Skin of body (tissue), 2 donors: ENCODE results near the gene DHX58. TPM values are rescaled to one million over a fixed set of nuclear protein-coding genes. Genes with fewer than 3 reads are reported as not detected.

ENCODE experiments used
- DNase-seq: peaks from one replicate; lab custom pipeline; 2025; lab: John Stamatoyannopoulos, UW
- total RNA-seq: library from RNA; depleted of rRNA; stranded (reverse); fragments of >200 nt; gene quantifications from one replicate; pipeline ENCODE4 v1.2.3, GENCODE V29; 2014

The DHX58 gene
- total RNA-seq, 1 donor from 2014 or later: 5.4 TPM

DNA sequence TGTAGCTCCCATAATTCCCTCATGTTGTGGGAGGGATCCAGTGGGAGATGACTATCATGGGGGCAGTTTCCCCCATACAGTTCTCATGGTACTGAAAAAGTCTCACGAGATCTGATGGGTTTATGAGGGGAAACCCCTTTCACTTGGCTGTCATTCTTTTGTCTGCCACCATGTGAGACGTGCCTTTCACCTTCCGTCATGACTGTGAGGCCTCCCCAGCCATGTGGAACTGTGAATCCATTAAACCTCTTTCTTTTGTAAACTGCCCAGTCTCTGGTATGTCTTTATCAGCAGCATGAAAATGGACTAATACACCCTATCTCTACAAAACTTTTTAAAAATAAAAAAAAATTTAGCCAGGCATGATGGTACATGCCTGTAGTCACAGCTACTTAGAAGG, 55.9 kb downstream of the DHX58 start:
- DNase-seq: no peak

DNA sequence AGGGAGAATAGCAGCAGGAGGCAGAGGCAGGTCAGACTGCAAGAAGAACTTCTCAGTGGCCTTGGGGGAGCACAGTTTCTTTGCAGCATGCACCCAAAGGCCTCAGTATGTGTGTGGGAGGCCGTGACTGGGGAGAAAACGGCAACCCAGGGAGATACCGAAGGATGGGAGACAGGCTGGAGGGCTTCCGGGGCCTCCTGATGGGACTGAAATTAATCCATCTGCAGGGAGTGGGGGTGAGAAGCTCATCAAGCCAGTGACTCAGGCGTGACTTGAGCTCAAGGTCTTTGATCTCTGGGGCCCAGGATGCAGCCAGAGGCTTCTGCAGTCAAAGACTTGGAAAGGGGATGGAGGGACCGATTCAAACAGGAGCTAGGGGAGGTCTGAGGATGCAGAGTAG, 57.0 kb downstream of the DHX58 start:
- DNase-seq: no peak

DNA sequence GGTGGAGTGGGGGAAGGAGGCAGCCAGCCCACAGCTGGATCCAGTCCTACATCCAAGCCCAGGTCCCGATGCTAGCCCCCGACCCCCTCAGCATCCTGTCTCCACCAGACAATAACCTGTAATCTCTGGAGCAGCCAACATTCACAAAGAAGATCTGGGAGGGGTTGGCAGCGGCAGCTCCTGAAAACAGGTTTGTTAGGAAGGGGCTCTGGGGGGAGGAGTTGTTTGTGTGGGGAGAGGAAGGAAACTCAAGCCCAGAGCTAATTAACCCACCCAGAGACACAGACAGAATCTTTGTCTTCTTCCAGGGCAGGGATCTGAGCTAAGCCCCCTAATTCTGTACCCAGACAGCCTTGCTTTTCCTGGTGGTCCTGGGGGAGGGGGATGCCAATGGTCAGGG, 57.5 kb downstream of the DHX58 start:
- no peak for DNase-seq

DNA sequence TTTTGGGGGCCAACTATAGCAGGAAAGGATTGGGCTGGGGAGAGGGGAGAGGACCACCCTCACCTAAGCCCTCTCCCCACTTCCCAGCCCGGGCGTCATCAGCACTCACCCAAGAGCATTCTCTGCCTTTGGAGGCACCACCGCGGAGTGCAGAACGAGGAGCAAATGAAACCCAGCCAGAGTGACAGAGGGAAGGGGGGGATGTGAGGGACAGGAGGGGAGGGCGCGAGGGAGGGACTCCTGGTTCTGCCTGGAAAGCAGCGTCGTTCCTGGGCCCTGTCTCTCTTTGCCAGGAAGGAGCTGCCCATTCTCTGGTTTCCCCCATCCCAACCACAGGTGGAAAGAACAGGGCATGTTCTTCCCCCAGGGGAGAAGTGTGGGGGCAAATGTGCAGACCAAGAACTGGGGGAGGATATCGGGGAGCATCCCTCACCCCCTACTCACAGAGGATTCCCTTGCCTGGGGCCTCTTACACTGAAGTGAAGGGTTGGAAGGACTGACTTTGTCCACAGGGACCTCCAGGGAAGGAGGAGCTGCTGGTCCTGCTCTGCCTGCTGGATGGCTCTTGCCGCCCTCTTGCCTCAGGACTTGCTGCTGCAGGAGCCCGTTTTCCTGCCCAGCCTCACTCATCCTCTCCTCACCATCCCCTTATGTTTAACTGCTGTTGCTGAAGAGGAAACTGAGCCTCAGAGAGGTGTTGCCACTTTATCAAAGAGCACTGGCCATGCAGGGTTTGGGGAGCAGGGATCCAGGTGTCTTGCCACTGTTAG, 58.6 kb downstream of the DHX58 start:
- no peak for DNase-seq

DNA sequence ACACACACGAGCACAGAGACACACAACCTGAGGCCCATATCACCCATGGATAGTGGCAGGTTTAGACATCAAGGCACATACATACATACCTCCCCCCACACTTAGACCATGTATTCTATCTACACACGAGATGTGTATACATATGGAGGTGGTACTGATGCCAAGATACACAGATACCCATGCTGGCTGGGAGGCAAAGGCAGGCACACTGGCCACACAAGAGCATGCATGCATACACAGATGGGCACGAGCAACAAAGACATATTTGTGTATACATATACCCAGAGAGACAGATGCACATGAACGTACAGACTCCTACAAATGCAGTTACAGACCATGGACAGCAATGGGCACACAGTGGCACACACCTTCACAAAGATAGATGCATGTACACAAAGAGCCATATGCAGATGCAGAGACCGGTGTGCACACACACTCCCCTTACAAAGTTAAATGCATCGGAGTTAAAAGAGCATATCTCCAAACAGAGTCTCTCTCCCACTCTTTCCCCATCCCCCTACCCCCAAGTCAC, 60.1 kb downstream of the DHX58 start:
- no peak for DNase-seq

DNA sequence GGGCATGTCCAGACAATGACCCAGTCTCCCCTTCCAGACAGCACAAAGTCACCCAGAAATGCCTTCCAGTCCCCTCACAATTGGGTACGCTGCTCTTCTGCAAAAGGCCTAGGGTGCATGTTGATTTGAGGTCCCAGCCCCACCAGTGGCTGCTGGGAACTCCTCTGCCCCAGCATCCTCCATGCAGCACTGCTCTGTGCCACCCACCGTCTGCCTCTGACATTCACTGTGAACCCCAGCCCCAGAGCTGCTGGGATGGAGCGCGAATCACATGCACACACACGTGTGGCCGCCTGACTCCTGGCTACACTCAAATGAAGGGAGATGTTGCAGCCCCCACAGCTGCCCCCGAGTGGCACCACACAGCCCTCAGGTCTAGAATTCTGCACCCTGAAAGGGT, 60.9 kb downstream of the DHX58 start:
- no peak for DNase-seq

Other genes starting within 250 kb of the DHX58 start
- 25.8 TPM for gene KLHL11, start 247.3 kb downstream of the DHX58 start, total RNA-seq
- gene ACLY, start 193.8 kb downstream of the DHX58 start, total RNA-seq: 106 TPM
- 0.89 TPM for gene ODAD4, start 182.1 kb downstream of the DHX58 start, total RNA-seq
- gene CNP, start 145.9 kb downstream of the DHX58 start, total RNA-seq: 34.0 TPM
- gene DNAJC7, start 95.3 kb downstream of the DHX58 start, total RNA-seq: 74.8 TPM
- 21.5 TPM for gene NKIRAS2, start 92.6 kb downstream of the DHX58 start, total RNA-seq
- 1.8 TPM for gene C17orf113, start 62.1 kb downstream of the DHX58 start, total RNA-seq
- gene ZNF385C, start 14.2 kb downstream of the DHX58 start, total RNA-seq: 1.3 TPM
- 19.2 TPM for gene KAT2A, start 8.7 kb upstream of the DHX58 start, total RNA-seq
- gene HSPB9, start 10.1 kb upstream of the DHX58 start, total RNA-seq: not detected
- gene RAB5C, start 42.3 kb upstream of the DHX58 start, total RNA-seq: 38.8 TPM
- not detected for gene KCNH4, start 68.4 kb upstream of the DHX58 start, total RNA-seq
- not detected for gene HCRT, start 72.7 kb upstream of the DHX58 start, total RNA-seq
- 5.4 TPM for gene GHDC, start 81.8 kb upstream of the DHX58 start, total RNA-seq
- gene STAT5B, start 163.7 kb upstream of the DHX58 start, total RNA-seq: 35.6 TPM
- 27.8 TPM for gene STAT5A, start 175.8 kb upstream of the DHX58 start, total RNA-seq